IMR-90 (cell line): Measurements from ENCODE around the gene TSPYL1. TPM values are rescaled to one million over a fixed set of nuclear protein-coding genes. Genes with fewer than 3 reads are reported as not detected.

Experiments
- ATAC-seq: fragments of 200-7000 bp; cut with Tn5 transposase; 2 replicates; pipeline ENCODE4 v1.9.1; 2020; ENCODE audit warnings: low read depth, mild to moderate bottlenecking, moderate library complexity
- BruUV-seq: library from RNA; stranded (reverse); fragments of 400-500 nt; replicated peaks from 2 replicates; lab custom pipeline; 2021; lab: Mats Ljungman, UMichigan
- CTCF ChIA-PET: fragments of 300-600 bp; formaldehyde crosslinking; extraction: SDS; loops from one replicate; lab custom pipeline; 2021; ENCODE audit warnings: antibody characterized with exemption; lab: Yijun Ruan, JAX
- POLR2A ChIA-PET: fragments of 300-600 bp; sonication (Branson Sonifier 250); formaldehyde crosslinking; loops from one replicate; lab custom pipeline; 2022; ENCODE audit warnings: antibody characterized with exemption; ENCODE audit not compliant: unreplicated experiment; lab: Charles Lee
- DNase-seq: peaks from one replicate; pipeline ENCODE4 v3.0.0; 2013
- H2AFZ ChIP-seq: replicated peaks from 2 replicates; pipeline ENCODE3; 2013; ENCODE audit warnings: low read length, mild to moderate bottlenecking; ENCODE audit not compliant: poor library complexity
- H2AK5ac ChIP-seq: 2 replicates; pipeline ENCODE4 v1.6.1; 2013; ENCODE audit warnings: low read depth, low read length, inconsistent platforms
- H2AK9ac ChIP-seq: replicated peaks from 2 replicates; pipeline ENCODE3; 2013; ENCODE audit warnings: mild to moderate bottlenecking, low read depth, low read length, moderate library complexity; ENCODE audit not compliant: poor library complexity
- H2BK120ac ChIP-seq: 2 replicates; pipeline ENCODE4 v1.6.1; 2013; ENCODE audit warnings: low read depth, low read length, inconsistent platforms
- H2BK15ac ChIP-seq: 3 replicates; pipeline ENCODE4 v1.6.1; 2013; ENCODE audit warnings: low read depth, low read length, inconsistent platforms
- H2BK20ac ChIP-seq: 2 replicates; pipeline ENCODE4 v1.6.1; 2013; ENCODE audit warnings: low read depth, mild to moderate bottlenecking, inconsistent platforms, low read length, moderate library complexity
- H2BK5ac ChIP-seq: 2 replicates; pipeline ENCODE4 v1.6.1; 2013; ENCODE audit warnings: mild to moderate bottlenecking, low read depth, low read length, inconsistent platforms; ENCODE audit not compliant: poor library complexity, severe bottlenecking
- H3K14ac ChIP-seq: replicated peaks from 2 replicates; pipeline ENCODE4 v1.6.1; 2013; ENCODE audit warnings: low read depth, low read length, inconsistent platforms
- H3K18ac ChIP-seq: 2 replicates; pipeline ENCODE4 v1.6.1; 2013; ENCODE audit warnings: low read depth, low read length, control low read depth
- H3K23ac ChIP-seq: 2 replicates; pipeline ENCODE4 v1.6.1; 2013; ENCODE audit warnings: low read depth, low read length, inconsistent platforms
- H3K27ac ChIP-seq: 2 replicates; pipeline ENCODE4 v1.5.1; 2013; ENCODE audit warnings: mild to moderate bottlenecking, control low read depth, low read length; ENCODE audit not compliant: insufficient read depth
- H3K27me3 ChIP-seq: 2 replicates; pipeline ENCODE4 v1.6.1; 2013; ENCODE audit warnings: low read length; ENCODE audit not compliant: control insufficient read depth, insufficient read depth
- H3K36me3 ChIP-seq: 2 replicates; pipeline ENCODE4 v1.6.1; 2013; ENCODE audit warnings: low read length, mixed read lengths; ENCODE audit not compliant: control insufficient read depth, insufficient read depth
- H3K4ac ChIP-seq: 2 replicates; pipeline ENCODE4 v1.6.1; 2013; ENCODE audit warnings: low read depth, low read length, inconsistent platforms
- H3K4me1 ChIP-seq: 2 replicates; pipeline ENCODE4 v1.6.1; 2013; ENCODE audit warnings: low read length, mixed read lengths; ENCODE audit not compliant: control insufficient read depth, insufficient read depth
- H3K4me2 ChIP-seq: 2 replicates; pipeline ENCODE4 v1.6.1; 2013; ENCODE audit warnings: low read depth, mild to moderate bottlenecking, control low read depth, low read length, moderate library complexity
- H3K4me3 ChIP-seq: 2 replicates; pipeline ENCODE4 v1.5.1; 2013; ENCODE audit warnings: low read depth, mild to moderate bottlenecking, control low read depth, low read length, moderate library complexity; ENCODE audit not compliant: insufficient read depth
- H3K56ac ChIP-seq: 2 replicates; pipeline ENCODE4 v1.6.1; 2013; ENCODE audit warnings: low read length, inconsistent platforms; ENCODE audit not compliant: insufficient read depth; ENCODE audit errors: extremely low read depth
- H3K79me1 ChIP-seq, 2 experiments: 2 replicates each; pipeline ENCODE4 v1.6.1; 2013; ENCODE audit warnings: low read length in 2 of 2, inconsistent platforms in 1 of 2, low read depth in 1 of 2
- H3K9ac ChIP-seq: 2 replicates; pipeline ENCODE4 v1.6.1; 2013; ENCODE audit warnings: low read depth, low read length, control low read depth
- H3K9me1 ChIP-seq: 2 replicates; pipeline ENCODE4 v1.6.1; 2013; ENCODE audit warnings: low read length, inconsistent platforms; ENCODE audit not compliant: insufficient read depth
- H3K9me3 ChIP-seq: 2 replicates; pipeline ENCODE4 v1.6.1; 2013; ENCODE audit warnings: low read length; ENCODE audit not compliant: control insufficient read depth, insufficient read depth
- H4K20me1 ChIP-seq: 2 replicates; pipeline ENCODE4 v1.6.1; 2013; ENCODE audit warnings: low read length, inconsistent platforms; ENCODE audit not compliant: insufficient read depth
- H4K5ac ChIP-seq: 2 replicates; pipeline ENCODE4 v1.6.1; 2013; ENCODE audit warnings: mild to moderate bottlenecking, low read depth, low read length, control low read depth
- H4K8ac ChIP-seq, 2 experiments: 2 replicates each; pipeline ENCODE4 v1.6.1; 2013; ENCODE audit warnings: low read depth in 2 of 2, low read length in 2 of 2, control low read depth in 1 of 2, inconsistent platforms in 1 of 2
- H4K91ac ChIP-seq: 2 replicates; pipeline ENCODE4 v1.6.1; 2013; ENCODE audit warnings: low read depth, low read length, inconsistent platforms; ENCODE audit not compliant: insufficient read depth
- CEBPB ChIP-seq: IDR thresholded peaks from 2 replicates; pipeline ENCODE4 v1.6.1; 2012; ENCODE audit warnings: low read depth, low read length, improper control_type of control experiment
- FOS ChIP-seq: fragments of 150-350 bp; IDR thresholded peaks from 2 replicates; pipeline ENCODE4 v1.6.1; 2016; ENCODE audit warnings: low read depth, low read length
- dilution Hi-C: fragments of 300-500 bp; cut with HindIII; formaldehyde crosslinking; loops from one replicate; pipeline ENCODE4 v1.14.3; 2018; ENCODE audit warnings: low sequenced_read_pairs; ENCODE audit not compliant: unreplicated experiment
- in situ Hi-C: fragments of 300-500 bp; cut with MboI; formaldehyde crosslinking; loops from 3 replicates; pipeline ENCODE4 v1.14.3; 2019; ENCODE audit warnings: low sequenced_read_pairs, inconsistent platforms, mixed read lengths
- intact Hi-C: fragments of 100-400 bp; cut with micrococcal nuclease; formaldehyde crosslinking; loops from 2 replicates; pipeline ENCODE4 v1.10.0; 2022
- polyA plus RNA-seq, 3 experiments: library from polyadenylated mRNA; depleted of rRNA; stranded (reverse); fragments of >200 nt; gene quantifications; 2 replicates each; pipeline ENCODE4 v1.2.3, GENCODE V29; 2012; ENCODE audit warnings: low replicate concordance in 1 of 3
- total RNA-seq: library from RNA; depleted of rRNA; stranded (reverse); fragments of >200 nt; gene quantifications from 2 replicates; pipeline ENCODE4 v1.2.3, GENCODE V29; 2012

The TSPYL1 gene
- total and polyA plus RNA-seq, 2 of the 4 experiments (the other 2 are of a cell fraction), result 32.4 to 111 TPM

GRCh38 chr6:116314218-116314617, 34.5 kb upstream of the TSPYL1 start:
- ChIA-PET POLR2A (no interaction called here), CTCF (no interaction called here)
- no peak overlapping the region for H2BK20ac ChIP-seq
- H3K4me1 ChIP-seq, result peaks cover 3% of the 10 kb centered on the region; the same call in 1 of the 2 replicates
- H2BK120ac ChIP-seq, result no peak overlapping the region
- no peak overlapping the region for H2AK5ac ChIP-seq
- no peak overlapping the region for H3K27ac ChIP-seq
- H4K8ac ChIP-seq, result no peak overlapping the region
- no peak overlapping the region for H2BK15ac ChIP-seq
- H3K56ac ChIP-seq, result no peak overlapping the region
- H3K9me3 ChIP-seq, result no peaks in the 10 kb centered on the region
- no peaks in the 10 kb centered on the region for H4K20me1 ChIP-seq
- no peaks in the 10 kb centered on the region for H3K9me1 ChIP-seq
- no peak overlapping the region for H3K4me3 ChIP-seq
- intact Hi-C loops, result no loop called here
- dilution Hi-C loops, result no loop called here
- H4K5ac ChIP-seq, result no peak overlapping the region
- H2AFZ ChIP-seq, result no peak overlapping the region
- no peak overlapping the region for H3K9ac ChIP-seq
- H3K18ac ChIP-seq, result no peak overlapping the region
- BruUV-seq, result no TSS peak
- H2AK9ac ChIP-seq, result no peak overlapping the region
- no peaks in the 10 kb centered on the region; a peak in 1 of 4 replicates for H3K79me1 ChIP-seq
- H3K4ac ChIP-seq, result no peak overlapping the region
- H3K36me3 ChIP-seq, result no peaks in the 10 kb centered on the region
- no peak for ATAC-seq
- H3K23ac ChIP-seq, result no peak overlapping the region
- no peaks in the 10 kb centered on the region for H3K27me3 ChIP-seq
- in situ Hi-C loops, result no loop called here
- H4K91ac ChIP-seq, result no peak overlapping the region
- TF ChIP-seq CEBPB (no peak), FOS (peak; percentile 17; the same call in 1 of the 2 replicates)
- no peak overlapping the region for H2BK5ac ChIP-seq
- DNase-seq, result peak; percentile 47
- H3K4me2 ChIP-seq, result no peak overlapping the region
- no peak overlapping the region for H3K14ac ChIP-seq
